Heart right ventricle (tissue), 16 donors: ENCODE measurements around the gene INPP4B. TPM values are rescaled to one million over a fixed set of nuclear protein-coding genes. Genes with fewer than 3 reads are reported as not detected.

ENCODE experiments used
- ATAC-seq, 8 donors: fragments of 200-7000 bp; cut with Tn5 transposase; one replicate each; pipeline ENCODE4 v1.9.1; 2020; ENCODE audit warnings: mild to moderate bottlenecking in 8 of 8, moderate library complexity in 8 of 8, moderate number of reproducible peaks in 1 of 8
- DNase-seq, 2 donors: peaks; one replicate each; pipeline ENCODE4 v3.0.0-alpha.2; 2020
- H3K27ac ChIP-seq, 10 donors: fragments of 200-600 bp; sonication (generic) in 2 of 10; one replicate each; pipeline versions ENCODE4 v1.5.0 to v1.8.0; 2020 to 2022; ENCODE audit warnings: mild to moderate bottlenecking in 3 of 10
- H3K27me3 ChIP-seq, 7 donors: fragments of 200-600 bp; one replicate each; pipeline ENCODE4 v1.8.0; 2021 to 2022; ENCODE audit warnings: mild to moderate bottlenecking in 2 of 7
- H3K36me3 ChIP-seq, 9 donors: fragments of 200-600 bp; sonication (generic) in 1 of 9; one replicate each; pipeline versions ENCODE4 v1.5.0 to v1.8.0; 2020 to 2022; ENCODE audit warnings: mild to moderate bottlenecking in 2 of 9
- H3K4me1 ChIP-seq, 9 donors: fragments of 200-600 bp; sonication (generic) in 1 of 9; one replicate each; pipeline versions ENCODE4 v1.5.0 to v1.8.0; 2020 to 2022; ENCODE audit warnings: mild to moderate bottlenecking in 4 of 9
- H3K4me3 ChIP-seq, 10 donors: fragments of 200-600 bp; sonication (generic) in 2 of 10; one replicate each; pipeline versions ENCODE4 v1.5.0 to v1.8.0; 2020 to 2022; ENCODE audit warnings: mild to moderate bottlenecking in 7 of 10, moderate library complexity in 2 of 10
- H3K9me3 ChIP-seq, 11 donors: fragments of 200-600 bp in 10 of 11; sonication (generic) in 2 of 11; one replicate each; pipeline versions ENCODE4 v1.5.0 to v1.8.0; 2013 to 2022; ENCODE audit warnings: mild to moderate bottlenecking in 2 of 11, control low read depth in 1 of 11, moderate library complexity in 1 of 11
- WGBS, 2 donors: extraction: QIAGEN DNeasy Blood & Tissue Kit; methylation state at CpG; one replicate each; pipeline ENCODE4 v1.1.7; 2013; ENCODE audit warnings: inconsistent platforms in 1 of 2; 5-methylcytosine and 5-hydroxymethylcytosine counted together
- intact Hi-C, 10 donors: fragments of 100-400 bp; cut with DNase I; formaldehyde crosslinking; loops; one replicate each; pipeline versions ENCODE4 v1.11.1 to v1.14.2; 2022
- polyA plus RNA-seq, 2 donors: library from polyadenylated mRNA; stranded (reverse); fragments of 200-250 nt; gene quantifications; one replicate each; pipeline ENCODE4 v1.2.3, GENCODE V29; 2013
- total RNA-seq, 10 donors: library from RNA; stranded (reverse); fragmentation: NEBNext Ultra II Directional in 3 of 10; extraction: Animal tissue kit (Norgen Biotek cat#: 25700) in 3 of 10; gene quantifications; one replicate each; pipeline versions ENCODE4 v1.2.1 to v1.2.4, GENCODE V29; 2021 to 2023
- TF ChIP-seq, protein P1 (sequence below), 9 donors: fragments of 200-600 bp; sonication (generic) in 2 of 9; IDR thresholded peaks; one replicate each; pipeline versions ENCODE4 v1.5.0 to v1.8.0; 2021 to 2022; ENCODE audit warnings: antibody characterized with exemption in 9 of 9, mild to moderate bottlenecking in 5 of 9, moderate library complexity in 1 of 9
- donor health status: Arrhythmogenic right ventricular cardiomyopathy.
- donor health status: ischemic (EF 13 %, LVEDD 7.1; RV severe dilation, severe dysfunction).
- donor health status: healthy with polysubstance abuse.
- donor health status: DM: no; HTN: yes; CAD: no.
- donor health status: DM: no; HTN: no; CAD: no.
- donor health status: ischemic (EF 25% LVEDD 6.9; RV normal size, moderate dysfunction).
- donor health status: ischemic (EF 25% LVEDD 5.7; RV mildly dilated, moderate dysfunction).
- donor health status: healthy.
- donor health status: DM: yes; HTN: yes; CAD: no.
- donor health status: Ischemic cardiomyopathy.
- donor health status: ischemic (EF 35%, LVEDD 5.7; RV mildly dilated, moderate dysfunction).
- donor health status: nonischemic (EF 11% LVEDD 7.7; RV severe dilation, severe dysfunction).
- donor health status: DM: yes; HTN: yes; CAD: no.
- donor health status: PGD.
- donor health status: ischemic (EF 29% LVEDD 5.4; RV normal size, mild dysfunction).
- donor health status: nonischemic (EF 23%, LVEDD 6.1; RV moderate dilation, normal function).

INPP4B gene
- total and polyA plus RNA-seq, 12 donors, result 3.7 to 100.0 (median 39.1) TPM

DNA sequence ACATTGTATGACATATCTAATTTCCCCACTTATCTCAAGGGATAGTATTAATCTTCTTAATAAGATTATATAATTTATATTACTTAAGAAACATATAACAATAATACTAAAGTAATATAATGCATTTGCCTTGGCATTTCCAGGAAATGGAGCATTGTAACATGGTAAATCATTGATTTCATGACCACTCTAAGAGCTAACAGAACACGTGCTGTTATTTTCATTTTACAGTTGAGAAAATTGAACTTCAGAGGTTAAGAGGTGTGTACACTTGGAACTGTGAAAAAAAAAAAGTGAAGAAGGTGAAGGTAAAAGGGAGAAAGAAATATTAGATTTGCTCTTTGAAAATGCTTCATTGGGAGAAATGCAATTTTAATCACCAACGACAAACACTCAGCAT lies 687.1 kb downstream of the INPP4B start:
- TF ChIP-seq, protein P1, sequence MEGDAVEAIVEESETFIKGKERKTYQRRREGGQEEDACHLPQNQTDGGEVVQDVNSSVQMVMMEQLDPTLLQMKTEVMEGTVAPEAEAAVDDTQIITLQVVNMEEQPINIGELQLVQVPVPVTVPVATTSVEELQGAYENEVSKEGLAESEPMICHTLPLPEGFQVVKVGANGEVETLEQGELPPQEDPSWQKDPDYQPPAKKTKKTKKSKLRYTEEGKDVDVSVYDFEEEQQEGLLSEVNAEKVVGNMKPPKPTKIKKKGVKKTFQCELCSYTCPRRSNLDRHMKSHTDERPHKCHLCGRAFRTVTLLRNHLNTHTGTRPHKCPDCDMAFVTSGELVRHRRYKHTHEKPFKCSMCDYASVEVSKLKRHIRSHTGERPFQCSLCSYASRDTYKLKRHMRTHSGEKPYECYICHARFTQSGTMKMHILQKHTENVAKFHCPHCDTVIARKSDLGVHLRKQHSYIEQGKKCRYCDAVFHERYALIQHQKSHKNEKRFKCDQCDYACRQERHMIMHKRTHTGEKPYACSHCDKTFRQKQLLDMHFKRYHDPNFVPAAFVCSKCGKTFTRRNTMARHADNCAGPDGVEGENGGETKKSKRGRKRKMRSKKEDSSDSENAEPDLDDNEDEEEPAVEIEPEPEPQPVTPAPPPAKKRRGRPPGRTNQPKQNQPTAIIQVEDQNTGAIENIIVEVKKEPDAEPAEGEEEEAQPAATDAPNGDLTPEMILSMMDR (IDR thresholded peaks at IDR 0.05), result no peak
- 97 to 98% methylated on average over 2 of the region's 2 CpGs for WGBS, 2 donors
- Histone ChIP-seq H3K36me3 (peaks cover 0 to 21% (median 0%) of the 10 kb centered on the region in 9 donors), H3K4me1 (peaks cover 0 to 21% (median 9%) of the 10 kb centered on the region in 9 donors), H3K4me3 (no peak overlapping the region), H3K27ac (no peak overlapping the region), H3K27me3 (no peaks in the 10 kb centered on the region), H3K9me3 (no peaks in the 10 kb centered on the region)
- intact Hi-C loops, result no loop called here
- no peak for DNase-seq
- no peak for ATAC-seq

GRCh38 chr4:142156256-142156655 lies 689.8 kb downstream of the INPP4B start:
- Histone ChIP-seq H3K9me3 (no peaks in the 10 kb centered on the region), H3K36me3 (peaks cover 0 to 21% (median 0%) of the 10 kb centered on the region in 9 donors), H3K27me3 (no peaks in the 10 kb centered on the region), H3K4me3 (no peak overlapping the region), H3K4me1 (peaks cover 0 to 22% (median 9%) of the 10 kb centered on the region in 9 donors), H3K27ac (peak overlapping the region in 5 of 10 donors; percentile 42 to 79 (median 63))
- intact Hi-C loops, result no loop called here
- TF ChIP-seq, protein P1 (IDR thresholded peaks at IDR 0.05), result no peak
- DNase-seq (no peak), ATAC-seq (no peak)

DNA sequence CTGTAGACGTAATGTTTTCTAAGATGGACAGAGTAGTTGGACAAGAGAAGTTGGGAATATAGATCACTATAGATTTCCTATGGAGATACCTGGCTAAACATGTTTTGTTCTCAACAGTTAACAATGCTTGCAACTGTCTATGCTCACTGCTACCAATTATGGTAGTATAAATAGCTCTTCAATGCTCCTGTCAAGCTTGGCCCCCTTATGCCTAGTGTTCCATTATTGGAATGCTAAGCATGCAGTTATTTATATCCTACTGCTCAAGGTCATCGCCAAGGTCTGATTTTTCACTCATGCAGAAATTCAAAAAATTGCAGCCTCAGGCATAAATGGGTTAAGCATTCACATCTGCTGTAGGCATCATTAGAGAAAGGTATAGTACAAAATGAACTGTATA lies 690.8 kb downstream of the INPP4B start:
- WGBS, 2 donors, result 57 to 64% methylated on average over 2 of the region's 2 CpGs
- Histone ChIP-seq H3K4me1 (peaks cover 0 to 30% (median 9%) of the 10 kb centered on the region in 9 donors), H3K36me3 (peaks cover 0 to 16% (median 0%) of the 10 kb centered on the region in 9 donors), H3K27me3 (no peaks in the 10 kb centered on the region), H3K9me3 (no peaks in the 10 kb centered on the region), H3K4me3 (no peak overlapping the region), H3K27ac (peak overlapping the region in 6 of 10 donors; percentile 12 to 79 (median 55))
- intact Hi-C loops, result no loop called here
- ATAC-seq, result peak in 7 of 8 donors; percentile 20 to 83 (median 68)
- TF ChIP-seq, protein P1 (IDR thresholded peaks at IDR 0.05), result no peak
- peak in 1 of 2 donors; percentile 13 for DNase-seq

DNA sequence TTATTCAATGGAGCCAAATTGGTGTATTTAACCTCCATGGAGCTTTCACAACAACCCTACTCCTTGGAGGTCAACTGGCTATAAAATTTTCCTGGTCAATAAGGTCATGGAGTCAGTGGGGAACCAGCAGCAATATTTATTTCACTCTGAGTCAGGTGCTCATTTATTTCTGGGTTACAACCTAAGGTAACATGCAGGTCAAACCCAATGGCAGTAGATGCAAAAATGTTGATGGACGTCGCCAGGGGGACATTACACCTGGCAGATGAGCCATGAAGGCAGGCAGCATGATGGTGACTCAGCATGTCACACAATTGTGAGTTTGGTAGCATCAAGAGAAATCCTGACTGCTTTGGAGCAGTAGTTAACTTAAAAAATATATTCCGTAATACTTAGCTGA lies 695.6 kb downstream of the INPP4B start:
- 96 to 97% methylated on average over 3 of the region's 3 CpGs for WGBS, 2 donors
- H3K27ac ChIP-seq, result no peak overlapping the region
- intact Hi-C loops, result no loop called here
- no peaks in the 10 kb centered on the region for H3K9me3 ChIP-seq
- no peaks in the 10 kb centered on the region for H3K27me3 ChIP-seq
- DNase-seq (no peak), ATAC-seq (no peak)
- no peak overlapping the region for H3K4me3 ChIP-seq
- H3K36me3 ChIP-seq, result peaks cover 0 to 4% (median 0%) of the 10 kb centered on the region in 9 donors
- peaks cover 0 to 18% (median 0%) of the 10 kb centered on the region in 9 donors for H3K4me1 ChIP-seq
- TF ChIP-seq, protein P1 (IDR thresholded peaks at IDR 0.05), result no peak
